HS-5 (cell line): ENCODE results near the gene SNAI3.

ENCODE experiments used
- DNase-seq: peaks from one replicate; pipeline ENCODE4 v3.0.0-alpha.2; 2012; ENCODE audit warnings: low read depth

Gene SNAI3

GRCh38 chr16:88634141-88634993, 51.9 kb downstream of the SNAI3 start:
- DNase-seq, result no peak

GRCh38 chr16:88633684-88634140, 52.6 kb downstream of the SNAI3 start:
- no peak for DNase-seq

- no peak for DNase-seq
Measured at GRCh38 chr16:88632587-88632930, 53.7 kb downstream of the SNAI3 start.

- no peak for DNase-seq
Measured at GRCh38 chr16:88631920-88632586, 54.3 kb downstream of the SNAI3 start.

- DNase-seq, result no peak
Measured at GRCh38 chr16:88631384-88631783, 54.9 kb downstream of the SNAI3 start.

- DNase-seq, result no peak
Measured at GRCh38 chr16:88630941-88631340, 55.4 kb downstream of the SNAI3 start.

GRCh38 chr16:88630433-88630832, 55.9 kb downstream of the SNAI3 start:
- no peak for DNase-seq

GRCh38 chr16:88629835-88630234, 56.5 kb downstream of the SNAI3 start:
- DNase-seq, result no peak

- no peak for DNase-seq
Measured at GRCh38 chr16:88628512-88628974, 57.8 kb downstream of the SNAI3 start.
